H9 (cell line): ENCODE data around the gene TARS2. TPM values are rescaled to one million over a fixed set of nuclear protein-coding genes. Genes with fewer than 3 reads are reported as not detected.

Source experiments
- DNase-seq: peaks from one replicate; pipeline ENCODE4 v3.0.0-alpha.2; 2017
- H2AFZ ChIP-seq: one replicate; pipeline ENCODE4 v1.6.1; 2013; ENCODE audit warnings: mild to moderate bottlenecking, low read length, control low read depth, moderate library complexity
- H2AK5ac ChIP-seq: 2 replicates; pipeline ENCODE4 v1.6.1; 2013; ENCODE audit warnings: low read length, control low read depth, mixed read lengths; ENCODE audit not compliant: insufficient read length
- H2BK120ac ChIP-seq: one replicate; pipeline ENCODE4 v1.6.1; 2013; ENCODE audit warnings: low read depth, mild to moderate bottlenecking, low read length, control low read depth, inconsistent platforms; ENCODE audit not compliant: poor library complexity, severe bottlenecking
- H2BK12ac ChIP-seq: 2 replicates; pipeline ENCODE4 v1.6.1; 2013; ENCODE audit warnings: low read length, control low read depth, mixed read lengths, low read depth; ENCODE audit not compliant: insufficient read length
- H2BK15ac ChIP-seq: 2 replicates; pipeline ENCODE4 v1.6.1; 2013; ENCODE audit warnings: low read depth, low read length, control low read depth
- H2BK20ac ChIP-seq: one replicate; pipeline ENCODE4 v1.6.1; 2013; ENCODE audit warnings: low read depth, mild to moderate bottlenecking, low read length, control low read depth, inconsistent platforms; ENCODE audit not compliant: poor library complexity, severe bottlenecking
- H2BK5ac ChIP-seq: 2 replicates; pipeline ENCODE4 v1.6.1; 2013; ENCODE audit warnings: low read length, control low read depth, mixed read lengths; ENCODE audit not compliant: insufficient read length
- H3K14ac ChIP-seq: 2 replicates; pipeline ENCODE4 v1.6.1; 2013; ENCODE audit warnings: low read length, control low read depth; ENCODE audit not compliant: insufficient read depth
- H3K18ac ChIP-seq: 2 replicates; pipeline ENCODE4 v1.6.1; 2013; ENCODE audit warnings: low read depth, mild to moderate bottlenecking, mixed read lengths, low read length, control low read depth; ENCODE audit not compliant: insufficient read length
- H3K23ac ChIP-seq: 2 replicates; pipeline ENCODE4 v1.6.1; 2013; ENCODE audit warnings: low read length, control low read depth, mixed read lengths, low read depth; ENCODE audit not compliant: insufficient read length
- H3K23me2 ChIP-seq: 2 replicates; pipeline ENCODE4 v1.6.1; 2013; ENCODE audit warnings: low read depth, mild to moderate bottlenecking, mixed read lengths, low read length, control low read depth; ENCODE audit not compliant: insufficient read length, poor library complexity, severe bottlenecking
- H3K27ac ChIP-seq: 2 replicates; pipeline ENCODE4 v1.5.1; 2013; ENCODE audit warnings: low read length, control low read depth, mixed read lengths, low read depth; ENCODE audit not compliant: insufficient read length
- H3K27me3 ChIP-seq: 2 replicates; pipeline ENCODE4 v1.6.1; 2013; ENCODE audit warnings: low read length, control low read depth, inconsistent platforms; ENCODE audit not compliant: insufficient read depth
- H3K4ac ChIP-seq: 2 replicates; pipeline ENCODE4 v1.6.1; 2013; ENCODE audit warnings: low read depth, mild to moderate bottlenecking, control low read depth, inconsistent platforms, low read length, moderate library complexity
- H3K4me1 ChIP-seq: 2 replicates; pipeline ENCODE4 v1.6.1; 2013; ENCODE audit warnings: low read length, control low read depth, inconsistent platforms; ENCODE audit not compliant: insufficient read depth
- H3K4me2 ChIP-seq: 2 replicates; pipeline ENCODE4 v1.6.1; 2013; ENCODE audit warnings: low read length, control low read depth, mixed read lengths; ENCODE audit not compliant: insufficient read length, insufficient read depth
- H3K56ac ChIP-seq: 2 replicates; pipeline ENCODE4 v1.6.1; 2013; ENCODE audit warnings: low read depth, mild to moderate bottlenecking, mixed read lengths, low read length, control low read depth; ENCODE audit not compliant: insufficient read length
- H3K79me1 ChIP-seq: 2 replicates; pipeline ENCODE4 v1.6.1; 2013; ENCODE audit warnings: low read depth, mild to moderate bottlenecking, moderate library complexity, low read length, control low read depth, inconsistent platforms; ENCODE audit not compliant: insufficient read depth, poor library complexity, severe bottlenecking
- H3K79me2 ChIP-seq: 2 replicates; pipeline ENCODE4 v1.6.1; 2013; ENCODE audit warnings: low read length, control low read depth, inconsistent platforms; ENCODE audit not compliant: insufficient read depth
- H3K9ac ChIP-seq: 2 replicates; pipeline ENCODE4 v1.6.1; 2013; ENCODE audit warnings: low read length, control low read depth, mixed read lengths; ENCODE audit not compliant: insufficient read length; ENCODE audit errors: extremely low read depth
- H3K9me3 ChIP-seq: one replicate; pipeline ENCODE4 v1.6.1; 2013; ENCODE audit warnings: low read depth, low read length, inconsistent platforms; ENCODE audit not compliant: control insufficient read depth
- H3T11ph ChIP-seq: one replicate; pipeline ENCODE4 v1.6.1; 2013; ENCODE audit warnings: mild to moderate bottlenecking, low read length, control low read depth, inconsistent platforms
- H4K20me1 ChIP-seq: one replicate; pipeline ENCODE4 v1.6.1; 2013; ENCODE audit not compliant: control insufficient read depth, insufficient read length, insufficient read depth
- H4K5ac ChIP-seq: 2 replicates; pipeline ENCODE4 v1.6.1; 2013; ENCODE audit warnings: low read depth, mild to moderate bottlenecking, mixed read lengths, low read length, control low read depth; ENCODE audit not compliant: insufficient read length
- H4K8ac ChIP-seq: replicated peaks from 2 replicates; pipeline ENCODE4 v1.6.1; 2013; ENCODE audit warnings: low read length, control low read depth, mixed read lengths, low read depth; ENCODE audit not compliant: insufficient read length
- H4K91ac ChIP-seq: 2 replicates; pipeline ENCODE4 v1.6.1; 2013; ENCODE audit warnings: low read depth, mild to moderate bottlenecking, moderate library complexity, mixed read lengths, low read length, control low read depth; ENCODE audit not compliant: insufficient read length
- H3K27ac Mint-ChIP-seq, 3 experiments: 2 replicates in 2 of 3; 3 replicates in 1 of 3; pipeline ENCODE4 v1.8.0; 2020 to 2021; ENCODE audit warnings: mixed read lengths in 3 of 3, mild to moderate bottlenecking in 1 of 3, moderate library complexity in 1 of 3
- H3K27me3 Mint-ChIP-seq: 2 replicates; pipeline ENCODE4 v1.8.0; 2021; ENCODE audit warnings: low read depth, mild to moderate bottlenecking, moderate library complexity, mixed read lengths
- H3K36me3 Mint-ChIP-seq, 3 experiments: 2 replicates in 2 of 3; 3 replicates in 1 of 3; pipeline ENCODE4 v1.8.0; 2020 to 2021; ENCODE audit warnings: low read depth in 3 of 3, mixed read lengths in 3 of 3; ENCODE audit not compliant: insufficient read depth in 1 of 3
- H3K4me1 Mint-ChIP-seq, 2 experiments: 2 replicates each; pipeline ENCODE4 v1.8.0; 2020; ENCODE audit warnings: mixed read lengths in 2 of 2
- H3K4me3 Mint-ChIP-seq, 2 experiments: 2 replicates in 1 of 2; 3 replicates in 1 of 2; pipeline ENCODE4 v1.8.0; 2020 to 2021; ENCODE audit warnings: mild to moderate bottlenecking in 2 of 2, mixed read lengths in 2 of 2, moderate library complexity in 1 of 2
- H3K9me3 Mint-ChIP-seq, 2 experiments: 2 replicates in 1 of 2; 3 replicates in 1 of 2; pipeline ENCODE4 v1.8.0; 2020; ENCODE audit warnings: mild to moderate bottlenecking in 2 of 2, mixed read lengths in 2 of 2, moderate library complexity in 1 of 2
- WGBS: extraction: QIAGEN DNeasy Blood & Tissue Kit; methylation state at CpG from one replicate; pipeline ENCODE4 v1.1.7; 2013; ENCODE audit warnings: missing lambda C conversion rate, low lambda C conversion rate, mixed read lengths; ENCODE audit not compliant: insufficient read length; ENCODE audit errors: extremely low coverage; 5-methylcytosine and 5-hydroxymethylcytosine counted together
- total RNA-seq: library from RNA; stranded (reverse); gene quantifications from 2 replicates; pipeline ENCODE4 v1.2.1, GENCODE V29; 2021
- TF ChIP-seq, protein P1 (sequence below): fragments of 200-600 bp; sonication (generic); conservative IDR thresholded peaks from 3 replicates; pipeline ENCODE4 v1.8.0; 2021; ENCODE audit warnings: antibody characterized with exemption, mild to moderate bottlenecking

TARS2 gene
- total RNA-seq, 1 experiment from 2014 or later = 36.5 TPM

DNA sequence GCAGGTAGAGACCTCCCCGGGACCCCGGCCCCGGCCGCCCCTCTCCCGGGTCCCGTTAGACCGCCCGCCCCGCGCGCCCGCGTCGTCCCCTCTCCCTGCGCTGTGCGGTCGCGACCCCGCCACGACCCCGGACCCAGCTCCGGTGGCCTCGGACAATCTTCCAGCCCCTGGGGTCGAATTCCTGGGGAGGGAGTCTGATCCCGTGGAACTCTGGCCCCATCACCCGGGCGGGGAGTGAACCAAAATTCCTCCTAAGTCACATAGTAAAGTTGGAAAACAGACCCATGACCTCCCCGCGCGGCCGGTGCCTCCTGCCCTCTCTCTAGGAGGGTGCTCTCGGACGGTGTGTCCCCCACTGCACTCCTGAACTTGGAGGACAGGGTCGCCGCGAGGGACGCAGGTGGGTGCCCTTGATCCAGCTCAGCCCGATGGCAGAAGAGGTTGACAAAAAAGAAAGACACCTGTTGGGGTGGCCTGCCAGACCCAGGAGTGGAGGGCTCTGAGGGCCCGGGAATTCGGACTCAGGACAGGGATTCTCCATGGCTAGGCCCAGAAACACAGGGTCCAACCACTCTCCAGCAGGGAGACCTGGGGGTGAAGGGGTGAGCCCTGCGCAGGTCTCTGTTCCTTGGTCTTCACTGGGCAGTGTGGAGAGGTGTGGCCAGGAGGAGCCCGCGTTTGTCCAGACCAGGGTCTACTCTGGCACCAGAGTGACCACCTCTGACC is 62.4 kb downstream of the TARS2 start:
- no peaks in the 10 kb centered on the region for H3K79me1 ChIP-seq
- TF ChIP-seq, protein P1, sequence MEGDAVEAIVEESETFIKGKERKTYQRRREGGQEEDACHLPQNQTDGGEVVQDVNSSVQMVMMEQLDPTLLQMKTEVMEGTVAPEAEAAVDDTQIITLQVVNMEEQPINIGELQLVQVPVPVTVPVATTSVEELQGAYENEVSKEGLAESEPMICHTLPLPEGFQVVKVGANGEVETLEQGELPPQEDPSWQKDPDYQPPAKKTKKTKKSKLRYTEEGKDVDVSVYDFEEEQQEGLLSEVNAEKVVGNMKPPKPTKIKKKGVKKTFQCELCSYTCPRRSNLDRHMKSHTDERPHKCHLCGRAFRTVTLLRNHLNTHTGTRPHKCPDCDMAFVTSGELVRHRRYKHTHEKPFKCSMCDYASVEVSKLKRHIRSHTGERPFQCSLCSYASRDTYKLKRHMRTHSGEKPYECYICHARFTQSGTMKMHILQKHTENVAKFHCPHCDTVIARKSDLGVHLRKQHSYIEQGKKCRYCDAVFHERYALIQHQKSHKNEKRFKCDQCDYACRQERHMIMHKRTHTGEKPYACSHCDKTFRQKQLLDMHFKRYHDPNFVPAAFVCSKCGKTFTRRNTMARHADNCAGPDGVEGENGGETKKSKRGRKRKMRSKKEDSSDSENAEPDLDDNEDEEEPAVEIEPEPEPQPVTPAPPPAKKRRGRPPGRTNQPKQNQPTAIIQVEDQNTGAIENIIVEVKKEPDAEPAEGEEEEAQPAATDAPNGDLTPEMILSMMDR = peak; percentile 20; the same call in 1 of the 3 replicates
- no peak overlapping the region for H3K27ac ChIP-seq
- H3K4ac ChIP-seq = no peak overlapping the region
- H3K14ac ChIP-seq = no peak overlapping the region; the same call in 1 of the 2 replicates
- no peak overlapping the region for H2BK20ac ChIP-seq
- no peak overlapping the region for H2BK12ac ChIP-seq
- H2AK5ac ChIP-seq = no peak overlapping the region
- no peak overlapping the region for H3T11ph ChIP-seq
- Mint-ChIP-seq H3K9me3 (no peaks in the 10 kb centered on the region), H3K36me3 (peaks cover 0 to 2% (median 0%) of the 10 kb centered on the region in 3 experiments; a peak in 2 of 7 replicates), H3K4me1 (peaks cover 16 to 28% of the 10 kb centered on the region in 2 experiments), H3K27me3 (peaks cover 40% of the 10 kb centered on the region), H3K27ac (no peak overlapping the region), H3K4me3 (peak overlapping the region; percentile 69 to 87)
- no peak overlapping the region for H2AFZ ChIP-seq
- no peak overlapping the region for H4K5ac ChIP-seq
- no peaks in the 10 kb centered on the region for H3K9me3 ChIP-seq
- no peak overlapping the region for H3K23ac ChIP-seq
- H3K9ac ChIP-seq = no peak overlapping the region
- no peak overlapping the region for H3K56ac ChIP-seq
- no peak overlapping the region for H3K18ac ChIP-seq
- peaks cover 3% of the 10 kb centered on the region; the same call in 1 of the 2 replicates for H3K27me3 ChIP-seq
- peaks cover 10% of the 10 kb centered on the region for H3K23me2 ChIP-seq
- H2BK15ac ChIP-seq = no peak overlapping the region
- no peaks in the 10 kb centered on the region for H4K20me1 ChIP-seq
- H3K4me2 ChIP-seq = peak overlapping the region; percentile 48
- H2BK5ac ChIP-seq = no peak overlapping the region
- no peak overlapping the region for H4K91ac ChIP-seq
- H4K8ac ChIP-seq = no peak overlapping the region
- no CpG with 5 or more reads among the region's 43 CpGs for WGBS
- H3K79me2 ChIP-seq = no peaks in the 10 kb centered on the region
- 0 out of 2 replicates have a peak, but pooled peaks cover 3% of the 10 kb centered on the region for H3K4me1 ChIP-seq
- peak; percentile 45 for DNase-seq
- H2BK120ac ChIP-seq = no peak overlapping the region
